Endodermal cell (in vitro differentiated cells): Measurements from ENCODE around the gene UPF3A. TPM values are rescaled to one million over a fixed set of nuclear protein-coding genes. Genes with fewer than 3 reads are reported as not detected.

Source experiments
- DNase-seq: peaks from one replicate; pipeline ENCODE4 v3.0.0-alpha.2; 2017
- H3K27ac ChIP-seq: 2 replicates; pipeline ENCODE4 v1.5.1; 2013; ENCODE audit warnings: mild to moderate bottlenecking, low read depth, low read length, moderate library complexity
- H3K27me3 ChIP-seq: 2 replicates; pipeline ENCODE4 v1.6.1; 2013; ENCODE audit warnings: mild to moderate bottlenecking, low read length, moderate library complexity; ENCODE audit not compliant: insufficient read depth, control insufficient read depth, poor library complexity, severe bottlenecking
- H3K36me3 ChIP-seq: 2 replicates; pipeline ENCODE4 v1.7.0; 2013; ENCODE audit warnings: mild to moderate bottlenecking, low read length, moderate library complexity; ENCODE audit not compliant: control insufficient read depth, insufficient read depth
- H3K4me1 ChIP-seq: one replicate; pipeline ENCODE4 v1.7.0; 2013; ENCODE audit warnings: low read length; ENCODE audit not compliant: control insufficient read depth, insufficient read depth
- H3K4me3 ChIP-seq: 2 replicates; pipeline ENCODE4 v1.5.1; 2013; ENCODE audit warnings: mild to moderate bottlenecking, low read length, moderate library complexity
- H3K9ac ChIP-seq: 2 replicates; pipeline ENCODE4 v1.6.1; 2013; ENCODE audit warnings: mild to moderate bottlenecking, low read length, moderate library complexity; ENCODE audit not compliant: poor library complexity, severe bottlenecking; ENCODE audit errors: extremely low read depth
- H3K9me3 ChIP-seq: 2 replicates; pipeline ENCODE4 v1.6.1; 2013; ENCODE audit warnings: mild to moderate bottlenecking, low read length, moderate library complexity; ENCODE audit not compliant: control insufficient read depth
- H3K27ac Mint-ChIP-seq: 2 replicates; pipeline ENCODE4 v1.8.0; 2020; ENCODE audit warnings: mixed read lengths
- H3K27me3 Mint-ChIP-seq: 2 replicates; pipeline ENCODE4 v1.8.0; 2021; ENCODE audit warnings: mild to moderate bottlenecking, mixed read lengths; ENCODE audit not compliant: insufficient read depth
- H3K36me3 Mint-ChIP-seq: 2 replicates; pipeline ENCODE4 v1.8.0; 2020; ENCODE audit warnings: low read depth, mixed read lengths
- H3K4me1 Mint-ChIP-seq: 2 replicates; pipeline ENCODE4 v1.8.0; 2020; ENCODE audit warnings: mixed read lengths
- H3K4me3 Mint-ChIP-seq: 2 replicates; pipeline ENCODE4 v1.8.0; 2020; ENCODE audit warnings: mild to moderate bottlenecking, moderate library complexity, mixed read lengths
- H3K9me3 Mint-ChIP-seq: 2 replicates; pipeline ENCODE4 v1.8.0; 2020; ENCODE audit warnings: mild to moderate bottlenecking, mixed read lengths
- WGBS, 2 experiments: methylation state at CpG; one replicate each; pipeline versions ENCODE4 v1.1.5 to v1.1.7; 2013; ENCODE audit warnings: missing lambda C conversion rate in 2 of 2, mixed read lengths in 1 of 2; ENCODE audit not compliant: insufficient coverage in 1 of 2, insufficient read length in 1 of 2; 5-methylcytosine and 5-hydroxymethylcytosine counted together
- total RNA-seq, 2 donors: library from RNA; stranded (reverse); fragmentation: NEBNext Ultra II Directional in 1 of 2; extraction: Animal tissue kit (Norgen Biotek cat#: 25700) in 1 of 2; gene quantifications; 2 replicates in 1 of 2; 3 replicates in 1 of 2; pipeline ENCODE4 v1.2.1, GENCODE V29; 2021
- TF ChIP-seq, protein P1 (sequence below): fragments of 200-600 bp; sonication (generic); conservative IDR thresholded peaks from 2 replicates; pipeline ENCODE4 v1.5.0; 2021; ENCODE audit warnings: antibody characterized with exemption, mild to moderate bottlenecking

UPF3A gene
- total RNA-seq, 2 donors from 2014 or later: 56.5 to 81.2 TPM

DNA sequence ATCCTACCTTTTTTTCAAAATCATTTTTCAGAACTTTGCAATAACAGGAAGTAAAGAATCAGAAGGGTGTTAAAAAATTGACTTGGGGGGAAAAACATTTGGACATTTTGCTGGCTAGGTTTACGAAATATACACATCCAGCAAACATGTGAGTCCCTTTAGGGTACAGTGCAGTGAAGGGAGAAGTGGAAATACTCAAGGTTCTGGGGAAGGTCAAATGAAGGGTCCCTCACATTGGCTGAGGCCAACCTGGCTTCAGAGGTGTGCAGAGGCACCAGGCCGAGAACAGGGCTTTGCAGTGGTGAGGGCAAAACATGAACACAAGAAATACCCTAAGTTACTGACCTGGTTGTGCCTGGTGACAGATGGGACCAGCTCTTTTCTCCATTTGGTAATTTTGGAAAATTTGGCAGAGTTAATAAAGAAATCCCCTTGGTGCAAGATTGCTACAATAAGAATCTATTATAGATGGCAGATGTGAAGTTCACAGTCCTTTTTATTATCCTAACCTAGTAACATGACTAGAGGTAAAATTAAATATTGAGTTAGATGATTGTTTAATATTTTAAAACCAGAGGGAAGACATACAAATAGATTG is 1.5 kb upstream of the UPF3A start:
- Histone ChIP-seq H3K9me3 (no peaks in the 10 kb centered on the region), H3K36me3 (peaks cover 31% of the 10 kb centered on the region), H3K9ac (no peak overlapping the region), H3K4me1 (peaks cover 16% of the 10 kb centered on the region), H3K27me3 (no peaks in the 10 kb centered on the region), H3K27ac (no peak overlapping the region), H3K4me3 (peak overlapping the region; percentile 78)
- 89 to 100% methylated on average over 1 to 2 of the region's 2 CpGs for WGBS, 2 experiments
- Mint-ChIP-seq H3K27ac (peak overlapping the region; percentile 45), H3K27me3 (no peaks in the 10 kb centered on the region), H3K9me3 (no peaks in the 10 kb centered on the region), H3K4me3 (peak overlapping the region; percentile 80), H3K4me1 (peaks cover 43% of the 10 kb centered on the region), H3K36me3 (peaks cover 31% of the 10 kb centered on the region)
- TF ChIP-seq, protein P1, sequence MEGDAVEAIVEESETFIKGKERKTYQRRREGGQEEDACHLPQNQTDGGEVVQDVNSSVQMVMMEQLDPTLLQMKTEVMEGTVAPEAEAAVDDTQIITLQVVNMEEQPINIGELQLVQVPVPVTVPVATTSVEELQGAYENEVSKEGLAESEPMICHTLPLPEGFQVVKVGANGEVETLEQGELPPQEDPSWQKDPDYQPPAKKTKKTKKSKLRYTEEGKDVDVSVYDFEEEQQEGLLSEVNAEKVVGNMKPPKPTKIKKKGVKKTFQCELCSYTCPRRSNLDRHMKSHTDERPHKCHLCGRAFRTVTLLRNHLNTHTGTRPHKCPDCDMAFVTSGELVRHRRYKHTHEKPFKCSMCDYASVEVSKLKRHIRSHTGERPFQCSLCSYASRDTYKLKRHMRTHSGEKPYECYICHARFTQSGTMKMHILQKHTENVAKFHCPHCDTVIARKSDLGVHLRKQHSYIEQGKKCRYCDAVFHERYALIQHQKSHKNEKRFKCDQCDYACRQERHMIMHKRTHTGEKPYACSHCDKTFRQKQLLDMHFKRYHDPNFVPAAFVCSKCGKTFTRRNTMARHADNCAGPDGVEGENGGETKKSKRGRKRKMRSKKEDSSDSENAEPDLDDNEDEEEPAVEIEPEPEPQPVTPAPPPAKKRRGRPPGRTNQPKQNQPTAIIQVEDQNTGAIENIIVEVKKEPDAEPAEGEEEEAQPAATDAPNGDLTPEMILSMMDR: no peak
- DNase-seq: no peak

DNA sequence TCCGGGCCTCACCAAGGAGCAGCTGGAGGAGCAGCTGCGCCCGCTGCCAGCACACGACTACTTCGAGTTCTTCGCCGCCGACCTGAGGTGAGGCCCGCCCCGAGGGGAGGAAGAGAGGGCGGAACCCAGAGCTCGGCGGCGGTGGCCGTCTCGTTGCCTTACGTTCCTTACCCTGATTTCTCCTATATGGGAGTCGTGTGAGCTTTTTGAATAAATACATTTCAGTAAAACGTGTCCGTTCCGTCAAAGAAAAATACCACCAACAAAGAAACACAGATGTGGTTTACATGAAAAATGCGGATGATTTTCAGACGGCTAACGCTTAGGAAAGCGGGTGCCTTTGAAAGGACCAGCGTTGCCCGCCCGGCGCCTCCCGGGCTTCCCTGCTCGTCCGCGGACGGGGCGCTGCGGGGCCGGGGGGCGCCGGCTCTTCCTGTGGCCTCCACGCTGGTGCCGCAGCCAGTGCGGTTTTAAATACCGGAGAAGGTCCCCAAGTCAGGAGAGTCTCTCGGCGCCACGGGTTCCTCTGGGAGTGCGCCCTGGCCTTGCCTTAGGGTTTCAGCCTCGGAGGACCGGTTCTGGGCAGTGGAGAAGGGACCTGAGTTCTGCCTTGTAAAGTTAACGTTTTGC is 755 bp downstream of the UPF3A start:
- peak overlapping the region; percentile 80 for H3K4me3 Mint-ChIP-seq
- peak; percentile 75 for DNase-seq
- H3K9me3 Mint-ChIP-seq: no peaks in the 10 kb centered on the region
- TF ChIP-seq, protein P1: no peak
- no peaks in the 10 kb centered on the region for H3K27me3 Mint-ChIP-seq
- H3K36me3 Mint-ChIP-seq: peaks cover 43% of the 10 kb centered on the region
- peaks cover 16% of the 10 kb centered on the region for H3K4me1 ChIP-seq
- peak overlapping the region; percentile 96 for H3K27ac Mint-ChIP-seq
- H3K4me1 Mint-ChIP-seq: peaks cover 38% of the 10 kb centered on the region
- WGBS, 2 experiments: 0% methylated on average over 8 to 50 of the region's 50 CpGs
- H3K9me3 ChIP-seq: no peaks in the 10 kb centered on the region
- H3K36me3 ChIP-seq: peaks cover 38% of the 10 kb centered on the region
- H3K9ac ChIP-seq: peak overlapping the region; percentile 82
- peak overlapping the region; percentile 91 for H3K27ac ChIP-seq
- peak overlapping the region; percentile 99 for H3K4me3 ChIP-seq
- no peaks in the 10 kb centered on the region for H3K27me3 ChIP-seq

DNA sequence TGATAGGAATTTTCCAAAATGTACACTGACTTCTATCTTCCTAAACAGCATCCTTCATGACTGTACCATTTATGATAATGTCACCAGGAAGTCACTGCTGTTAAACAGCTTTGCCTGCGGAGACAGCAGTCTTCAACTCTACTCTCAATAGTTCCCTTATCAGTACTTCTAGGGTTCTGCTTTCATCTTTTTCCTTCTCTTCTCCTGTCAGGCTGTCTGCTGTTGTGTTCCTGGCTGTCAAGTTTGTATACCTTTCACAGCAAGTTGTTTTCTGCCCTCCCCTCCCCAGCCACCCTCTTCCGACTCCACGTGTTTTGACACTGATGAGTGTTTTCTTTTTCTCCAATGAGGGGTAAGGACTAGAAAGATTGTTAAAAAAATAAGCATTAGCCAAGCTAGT is 2.2 kb downstream of the UPF3A start:
- Mint-ChIP-seq H3K4me3 (peak overlapping the region; percentile 80), H3K36me3 (peaks cover 51% of the 10 kb centered on the region), H3K9me3 (no peaks in the 10 kb centered on the region), H3K4me1 (peaks cover 28% of the 10 kb centered on the region), H3K27me3 (no peaks in the 10 kb centered on the region), H3K27ac (no peak overlapping the region)
- TF ChIP-seq, protein P1: no peak
- no peaks in the 10 kb centered on the region for H3K27me3 ChIP-seq
- H3K4me1 ChIP-seq: peaks cover 10% of the 10 kb centered on the region
- H3K4me3 ChIP-seq: peak overlapping the region; percentile 10
- no peak overlapping the region for H3K27ac ChIP-seq
- peaks cover 50% of the 10 kb centered on the region for H3K36me3 ChIP-seq
- DNase-seq: no peak
- 75 to 86% methylated on average over 2 to 3 of the region's 3 CpGs for WGBS, 2 experiments
- H3K9me3 ChIP-seq: no peaks in the 10 kb centered on the region
- H3K9ac ChIP-seq: no peak overlapping the region
